ENCODE measurements around the gene KRT85.
A peak's percentile ranks its signal among the peaks of the same experiment; 100 is the strongest.

The KRT85 gene

GRCh38 chr12:52392465-52393007, 25.3 kb upstream of the KRT85 start:
- DNase-seq, result no peak

GRCh38 chr12:52391618-52392002, 24.3 kb upstream of the KRT85 start:
- peak; percentile 92 to 95 for DNase-seq

- DNase-seq, result peak; percentile 47 to 56
Measured at GRCh38 chr12:52390739-52391617, 23.7 kb upstream of the KRT85 start.

- no peak for DNase-seq
Measured at GRCh38 chr12:52389313-52390207, 22.3 kb upstream of the KRT85 start.

- DNase-seq, result no peak
Measured at GRCh38 chr12:52387859-52388258, 20.6 kb upstream of the KRT85 start.

GRCh38 chr12:52385226-52385702, 18.0 kb upstream of the KRT85 start, which contains the start of gene KRT84:
Gene KRT84 (minus strand): TSS chr12:52385652. CDS start chr12:52385585, 67 bp downstream.
- no peak for DNase-seq

GRCh38 chr12:52383331-52383730, 16.1 kb upstream of the KRT85 start:
- no peak for DNase-seq

- DNase-seq, result no peak
Measured at GRCh38 chr12:52382854-52383253, 15.6 kb upstream of the KRT85 start.

- DNase-seq, result no peak
Measured at GRCh38 chr12:52381206-52381605, 13.9 kb upstream of the KRT85 start.

- DNase-seq, result peak in 1 of 2 experiments; percentile 63
Measured at GRCh38 chr12:52380271-52380694, 13.0 kb upstream of the KRT85 start.

GRCh38 chr12:52379536-52379935, 12.3 kb upstream of the KRT85 start:
- no peak for DNase-seq

- no peak for DNase-seq
Measured at GRCh38 chr12:52378091-52378490, 10.8 kb upstream of the KRT85 start.

- no peak for DNase-seq
Measured at GRCh38 chr12:52377266-52377665, 10.0 kb upstream of the KRT85 start.

GRCh38 chr12:52372216-52373154, 5.2 kb upstream of the KRT85 start:
- peak; percentile 20 to 76 for DNase-seq

GRCh38 chr12:52371716-52372115, 4.4 kb upstream of the KRT85 start:
- DNase-seq, result no peak

GRCh38 chr12:52370926-52371608, 3.8 kb upstream of the KRT85 start:
- no peak for DNase-seq

GRCh38 chr12:52369809-52370208, 2.5 kb upstream of the KRT85 start:
- no peak for DNase-seq

- DNase-seq, result no peak
Measured at GRCh38 chr12:52369211-52369610, 1.9 kb upstream of the KRT85 start.

- no peak for DNase-seq
Measured at GRCh38 chr12:52368508-52368907, 1.2 kb upstream of the KRT85 start.

- no peak for DNase-seq
Measured at GRCh38 chr12:52367876-52368275, 595 bp upstream of the KRT85 start.

GRCh38 chr12:52364901-52365489, 2.3 kb downstream of the KRT85 start:
- DNase-seq, result no peak
